ENCODE measurements around the gene TRIO. TPM values are rescaled to one million over a fixed set of nuclear protein-coding genes. Genes with fewer than 3 reads are reported as not detected.

TRIO gene
- total RNA-seq, 2 experiments from 2014 or later = 4.1 to 6.5 TPM

GRCh38 chr5:14400085-14400484 lies 256.9 kb downstream of the TRIO start:
- H3K4me1 ChIP-seq (ENCODE audit: insufficient read depth, low read length) = no peaks in the 10 kb centered on the region
- POLR2A ChIA-PET = interaction anchor here (1.1 to 2.0 kb wide), 4 partner anchors 11 to 248 kb away, joined by 4 to 8 read pairs (median 5); partner anchors contain the start of gene OTULINL
- peaks cover 15% of the 10 kb centered on the region for H3K4me1 Mint-ChIP-seq (ENCODE audit: low read depth)

GRCh38 chr5:14400611-14401010 lies 257.5 kb downstream of the TRIO start:
- H3K4me1 Mint-ChIP-seq (ENCODE audit: low read depth) = peaks cover 15% of the 10 kb centered on the region
- DNase-seq (no peak), ATAC-seq (ENCODE audit: poor library complexity) (no peak)
- H3K36me3 ChIP-seq (ENCODE audit: insufficient read depth, low read length) = no peaks in the 10 kb centered on the region
- no peaks in the 10 kb centered on the region for H3K9me3 Mint-ChIP-seq
- H3K4me1 ChIP-seq (ENCODE audit: insufficient read depth, low read length) = no peaks in the 10 kb centered on the region
- CTCF ChIA-PET = interaction anchor here (1.1 to 3.4 kb wide), 5 partner anchors 13 to 249 kb away, joined by 3 to 16 read pairs (median 4); no protein-coding TSS in a partner anchor
- peaks cover 0 to 10% of the 10 kb centered on the region in 2 experiments for H3K9me3 ChIP-seq (ENCODE audit: control insufficient read depth in 1 of 2, insufficient read depth in 1 of 2, low read length in 2 of 2)
- no peak overlapping the region for H3K4me3 ChIP-seq (ENCODE audit: low read length)
- H3K27ac ChIP-seq (ENCODE audit: low read depth in 1 of 2, low read length in 2 of 2) = no peak overlapping the region
- no peak overlapping the region for H3K27ac Mint-ChIP-seq
- POLR2A ChIA-PET = interaction anchor here (1.1 to 2.0 kb wide), 3 partner anchors 12 to 248 kb away, joined by 4 to 8 read pairs (median 6); no protein-coding TSS in a partner anchor
- no peaks in the 10 kb centered on the region for H3K27me3 Mint-ChIP-seq
- no peak for TF ChIP-seq CTCF (IDR thresholded peaks at IDR 0.05)
- no peaks in the 10 kb centered on the region for H3K27me3 ChIP-seq (ENCODE audit: control insufficient read depth in 1 of 2, insufficient read depth in 2 of 2, low read length in 2 of 2)
- intact Hi-C loops (cut with DNase I, micrococcal nuclease) = no loop called here
- H3K4me3 Mint-ChIP-seq = no peak overlapping the region
- H3K36me3 Mint-ChIP-seq (ENCODE audit: low read depth) = no peaks in the 10 kb centered on the region

More at GRCh38 chr5:14400085-14400484, 256.9 kb downstream of the TRIO start:
- Histone ChIP-seq H3K36me3 (ENCODE audit: insufficient read depth, low read length) (no peaks in the 10 kb centered on the region), H3K4me3 (ENCODE audit: low read length) (no peak overlapping the region), H3K27me3 (ENCODE audit: control insufficient read depth in 1 of 2, insufficient read depth in 2 of 2, low read length in 2 of 2) (no peaks in the 10 kb centered on the region), H3K9me3 (ENCODE audit: control insufficient read depth in 1 of 2, insufficient read depth in 1 of 2, low read length in 2 of 2) (peaks cover 0 to 10% of the 10 kb centered on the region in 2 experiments), H3K27ac (ENCODE audit: low read depth in 1 of 2, low read length in 2 of 2) (no peak overlapping the region)
- Mint-ChIP-seq H3K27me3 (no peaks in the 10 kb centered on the region), H3K36me3 (ENCODE audit: low read depth) (no peaks in the 10 kb centered on the region), H3K9me3 (no peaks in the 10 kb centered on the region), H3K27ac (no peak overlapping the region), H3K4me3 (no peak overlapping the region)
- ATAC-seq (ENCODE audit: poor library complexity) = no peak
- CTCF ChIA-PET = interaction anchor here (0.9 to 3.4 kb wide), 5 partner anchors 13 to 249 kb away, joined by 3 to 16 read pairs (median 4); no protein-coding TSS in a partner anchor
- TF ChIP-seq CTCF (IDR thresholded peaks at IDR 0.05) = no peak
- DNase-seq = no peak
- intact Hi-C loops (cut with DNase I, micrococcal nuclease) = no loop called here

GRCh38 chr5:14401639-14402038 lies 258.5 kb downstream of the TRIO start:
- Histone ChIP-seq H3K27me3 (ENCODE audit: control insufficient read depth in 1 of 2, insufficient read depth in 2 of 2, low read length in 2 of 2) (no peaks in the 10 kb centered on the region), H3K27ac (ENCODE audit: low read depth in 1 of 2, low read length in 2 of 2) (no peak overlapping the region), H3K36me3 (ENCODE audit: insufficient read depth, low read length) (no peaks in the 10 kb centered on the region), H3K9me3 (ENCODE audit: control insufficient read depth in 1 of 2, insufficient read depth in 1 of 2, low read length in 2 of 2) (peaks cover 0 to 10% of the 10 kb centered on the region in 2 experiments), H3K4me1 (ENCODE audit: insufficient read depth, low read length) (no peaks in the 10 kb centered on the region), H3K4me3 (ENCODE audit: low read length) (no peak overlapping the region)
- Mint-ChIP-seq H3K27ac (no peak overlapping the region), H3K9me3 (no peaks in the 10 kb centered on the region), H3K27me3 (no peaks in the 10 kb centered on the region), H3K4me3 (no peak overlapping the region), H3K4me1 (ENCODE audit: low read depth) (peaks cover 15% of the 10 kb centered on the region), H3K36me3 (ENCODE audit: low read depth) (no peaks in the 10 kb centered on the region)
- TF ChIP-seq CTCF (IDR thresholded peaks at IDR 0.05) = no peak
- ATAC-seq (ENCODE audit: poor library complexity) (no peak), DNase-seq (no peak)
- ChIA-PET CTCF (interaction anchor here (1.1 to 3.4 kb wide), 3 partner anchors 11 to 248 kb away, joined by 4 to 16 read pairs (median 13); no protein-coding TSS in a partner anchor), POLR2A (interaction anchor here (2.0 kb wide), 1 partner anchor 11 kb away, joined by 8 read pairs; no protein-coding TSS in a partner anchor)
- intact Hi-C loops (cut with DNase I, micrococcal nuclease) = no loop called here
